SH-SY5Y (cell line): Measurements from ENCODE around the gene KCNQ5.

ENCODE experiments used
- GATA2 ChIP-seq: IDR thresholded peaks from 2 replicates; pipeline ENCODE4 v1.6.1; 2011; ENCODE audit warnings: mild to moderate bottlenecking, low read depth, low read length
- GATA3 ChIP-seq: IDR thresholded peaks from 2 replicates; pipeline ENCODE4 v1.6.1; 2011; ENCODE audit warnings: low read depth, mild to moderate bottlenecking, low read length, moderate library complexity

The KCNQ5 gene

GRCh38 chr6:72916906-72917305 is 295.0 kb downstream of the KCNQ5 start:
- no peak for TF ChIP-seq GATA2
- no peak for TF ChIP-seq GATA3

GRCh38 chr6:72922401-72922800 is 300.5 kb downstream of the KCNQ5 start:
- no peak for TF ChIP-seq GATA2

DNA sequence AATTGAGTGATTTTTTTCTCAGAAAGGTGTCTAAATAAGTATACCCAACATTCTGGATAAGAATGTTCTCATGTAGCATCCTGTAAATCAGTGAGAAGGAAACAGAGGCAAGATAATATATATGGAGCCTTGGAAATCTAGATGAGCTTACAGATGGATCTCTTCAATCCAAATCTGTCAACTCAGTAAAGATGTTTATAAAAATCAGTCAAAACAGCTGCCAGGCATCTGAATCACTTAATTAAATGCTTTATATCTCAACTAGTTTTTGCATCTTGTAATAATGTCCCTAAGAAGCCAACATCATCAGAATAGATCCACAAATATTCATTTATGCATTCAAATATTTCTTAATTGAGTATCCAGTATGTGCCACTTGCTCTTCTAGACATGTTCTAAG is 303.3 kb downstream of the KCNQ5 start:
- TF ChIP-seq GATA2 (no peak), GATA3 (no peak)

- no peak for TF ChIP-seq GATA2
- TF ChIP-seq GATA3: no peak
Observed at GRCh38 chr6:72930556-72931132, 308.8 kb downstream of the KCNQ5 start.

DNA sequence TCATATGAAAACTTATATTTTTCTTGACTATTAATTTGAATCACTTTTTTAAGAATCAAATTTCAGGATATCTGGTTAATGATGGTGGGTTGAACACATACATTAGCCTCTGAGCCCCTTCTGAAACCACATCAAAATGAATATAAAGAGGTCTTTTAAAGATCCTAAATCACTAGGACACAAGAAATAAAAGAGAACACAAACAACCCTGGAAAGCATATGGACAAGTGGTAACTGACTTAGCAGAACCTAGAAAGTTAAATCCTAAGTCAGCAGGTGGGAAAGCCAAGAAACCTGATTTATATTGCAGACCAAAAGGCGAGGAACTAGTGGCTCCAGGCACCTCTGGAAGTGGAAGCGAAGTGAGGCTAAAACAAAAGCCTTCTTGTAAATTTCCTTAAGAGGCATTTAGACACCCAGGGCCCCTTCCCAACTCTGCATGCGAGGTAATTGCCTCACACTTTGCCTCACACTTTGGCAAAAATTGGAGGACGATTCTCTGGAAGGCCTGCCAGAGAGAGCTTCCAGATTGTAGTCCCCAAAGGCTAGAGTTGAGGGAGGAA is 309.5 kb downstream of the KCNQ5 start:
- TF ChIP-seq GATA3: no peak
- TF ChIP-seq GATA2: no peak

DNA sequence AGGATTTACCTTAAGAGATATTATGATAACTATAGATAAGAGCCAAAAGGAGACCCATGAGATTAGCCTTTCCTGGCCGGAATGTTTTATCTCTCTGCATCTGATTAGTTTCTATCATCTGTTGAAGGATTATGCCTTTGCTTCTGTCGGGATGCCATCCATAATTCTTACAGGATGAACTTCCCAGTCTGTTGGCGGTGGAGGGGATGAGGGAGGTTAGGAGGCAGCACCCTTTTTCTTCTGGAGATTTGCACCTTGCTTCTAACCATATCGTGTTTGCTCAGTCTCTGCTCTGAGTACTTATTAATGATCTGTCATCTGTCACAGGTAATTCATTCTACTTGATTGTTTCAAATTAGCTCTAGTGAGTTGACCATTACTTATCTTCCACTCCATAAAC is 311.4 kb downstream of the KCNQ5 start:
- TF ChIP-seq GATA3: no peak
- TF ChIP-seq GATA2: no peak

DNA sequence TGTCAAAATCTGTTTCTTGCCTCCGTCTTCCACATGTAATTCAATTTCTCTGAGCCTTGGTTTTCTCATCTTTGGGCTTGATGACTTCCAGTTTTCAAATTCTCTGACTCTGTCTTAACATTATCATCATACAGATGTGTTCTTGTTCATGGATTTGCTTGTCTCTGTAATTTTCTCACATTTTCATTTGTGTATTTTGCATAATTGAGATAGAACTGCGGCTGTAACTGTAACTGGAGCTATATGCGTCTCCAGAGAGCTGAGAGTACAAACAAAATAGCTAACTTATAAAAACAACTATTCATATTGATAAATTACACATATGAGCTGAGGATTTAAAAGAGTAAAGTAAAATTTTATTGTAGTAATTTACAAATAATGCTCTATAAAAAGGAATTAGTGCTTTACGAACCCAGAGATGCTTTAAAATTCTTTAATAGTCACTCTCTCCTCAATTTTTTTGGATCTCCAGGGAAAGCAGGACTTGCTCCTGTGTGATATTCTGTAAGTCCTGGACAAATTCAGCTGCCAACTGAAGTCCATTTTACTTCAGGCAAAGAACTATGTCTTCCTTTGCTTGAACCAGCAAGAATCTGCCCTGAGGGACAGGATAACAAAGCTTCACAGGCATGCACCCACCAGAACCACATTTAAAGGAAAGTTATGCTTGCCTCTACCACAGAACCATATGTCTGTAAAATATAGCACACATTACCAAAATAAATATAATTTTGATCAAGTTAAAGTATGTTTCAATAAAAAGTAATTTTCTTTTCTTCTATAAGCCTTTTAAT is 315.1 kb downstream of the KCNQ5 start:
- no peak for TF ChIP-seq GATA3
- TF ChIP-seq GATA2: no peak

GRCh38 chr6:72938104-72938503 is 316.2 kb downstream of the KCNQ5 start:
- TF ChIP-seq GATA3 (no peak), GATA2 (no peak)

- TF ChIP-seq GATA3 (no peak), GATA2 (no peak)
Observed at GRCh38 chr6:72939004-72939403, 317.1 kb downstream of the KCNQ5 start.

- TF ChIP-seq GATA3: no peak
- TF ChIP-seq GATA2: no peak
Observed at GRCh38 chr6:72940265-72940664, 318.4 kb downstream of the KCNQ5 start.

DNA sequence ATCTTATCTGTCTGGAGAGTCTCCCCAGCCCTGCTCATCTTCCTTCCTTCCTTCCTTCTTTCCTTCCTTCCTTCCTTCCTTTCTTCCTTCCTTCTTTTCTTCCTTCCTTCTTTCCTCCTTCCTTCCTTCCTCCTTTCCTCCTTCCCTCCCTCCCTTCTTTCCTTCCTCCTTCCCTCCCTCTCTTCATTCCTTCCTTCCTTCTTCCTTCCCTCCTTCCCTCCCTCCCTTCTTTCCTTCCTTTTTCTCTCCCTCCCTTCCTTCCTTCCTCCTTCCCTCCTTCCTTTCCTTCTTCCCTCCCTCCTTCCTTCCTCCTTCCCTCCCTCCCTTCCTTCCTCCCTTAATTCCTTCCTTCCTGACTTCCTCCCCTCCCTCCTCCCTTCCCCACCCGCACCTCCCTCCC is 319.4 kb downstream of the KCNQ5 start:
- no peak for TF ChIP-seq GATA2
- TF ChIP-seq GATA3: no peak

- TF ChIP-seq GATA2 (no peak), GATA3 (no peak)
Observed at GRCh38 chr6:72941751-72942150, 319.9 kb downstream of the KCNQ5 start.

- TF ChIP-seq GATA3: no peak
- no peak for TF ChIP-seq GATA2
Observed at GRCh38 chr6:72943699-72944098, 321.8 kb downstream of the KCNQ5 start.

- no peak for TF ChIP-seq GATA3
- TF ChIP-seq GATA2: no peak
Observed at GRCh38 chr6:72944660-72945059, 322.8 kb downstream of the KCNQ5 start.

GRCh38 chr6:72946774-72947173 is 324.9 kb downstream of the KCNQ5 start:
- TF ChIP-seq GATA2 (no peak), GATA3 (no peak)
